IPS DF 6.9 (cell line): ENCODE measurements around the gene PRKN.

Source experiments
- DNase-seq: peaks from one replicate; pipeline ENCODE4 v3.0.0-alpha.2; 2013; ENCODE audit warnings: low read depth, low spot score
- H3K27ac ChIP-seq: one replicate; pipeline ENCODE4 v1.5.1; 2013; ENCODE audit warnings: low read length, control low read depth
- H3K27me3 ChIP-seq: 2 replicates; pipeline ENCODE4 v1.6.1; 2013; ENCODE audit warnings: mild to moderate bottlenecking, low read length; ENCODE audit not compliant: control insufficient read depth, insufficient read depth
- H3K36me3 ChIP-seq: 2 replicates; pipeline ENCODE4 v1.6.1; 2013; ENCODE audit warnings: low read length; ENCODE audit not compliant: control insufficient read depth, insufficient read depth
- H3K4me1 ChIP-seq: 2 replicates; pipeline ENCODE4 v1.6.1; 2013; ENCODE audit warnings: low read length; ENCODE audit not compliant: control insufficient read depth, insufficient read depth
- H3K4me3 ChIP-seq: 2 replicates; pipeline ENCODE4 v1.5.1; 2013; ENCODE audit warnings: mild to moderate bottlenecking, low read length
- H3K9me3 ChIP-seq: 2 replicates; pipeline ENCODE4 v1.6.1; 2013; ENCODE audit warnings: low read length, inconsistent platforms; ENCODE audit not compliant: control insufficient read depth, insufficient read depth
- WGBS: extraction: QIAGEN DNeasy Blood & Tissue Kit; methylation state at CpG from one replicate; pipeline ENCODE4 v1.1.7; 2013; ENCODE audit warnings: mixed read lengths, missing lambda C conversion rate; ENCODE audit not compliant: insufficient read length, insufficient coverage; 5-methylcytosine and 5-hydroxymethylcytosine counted together

The PRKN gene

GRCh38 chr6:161608771-161609170 is 1118.8 kb downstream of the PRKN start:
- Histone ChIP-seq H3K4me1 (no peaks in the 10 kb centered on the region), H3K36me3 (no peaks in the 10 kb centered on the region), H3K9me3 (no peaks in the 10 kb centered on the region), H3K4me3 (no peak overlapping the region), H3K27ac (no peak overlapping the region), H3K27me3 (no peaks in the 10 kb centered on the region)
- no CpG with 5 or more reads among the region's 3 CpGs for WGBS
- DNase-seq = no peak

- H3K4me3 ChIP-seq = no peak overlapping the region
- H3K27ac ChIP-seq = no peak overlapping the region
- DNase-seq = peak; percentile 2
- 100% methylated on average over 1 of the region's 6 CpGs for WGBS
- H3K9me3 ChIP-seq = no peaks in the 10 kb centered on the region
- no peaks in the 10 kb centered on the region for H3K36me3 ChIP-seq
- no peaks in the 10 kb centered on the region for H3K4me1 ChIP-seq
- no peaks in the 10 kb centered on the region for H3K27me3 ChIP-seq
Measured at GRCh38 chr6:161607696-161608297, 1119.8 kb downstream of the PRKN start.

DNA sequence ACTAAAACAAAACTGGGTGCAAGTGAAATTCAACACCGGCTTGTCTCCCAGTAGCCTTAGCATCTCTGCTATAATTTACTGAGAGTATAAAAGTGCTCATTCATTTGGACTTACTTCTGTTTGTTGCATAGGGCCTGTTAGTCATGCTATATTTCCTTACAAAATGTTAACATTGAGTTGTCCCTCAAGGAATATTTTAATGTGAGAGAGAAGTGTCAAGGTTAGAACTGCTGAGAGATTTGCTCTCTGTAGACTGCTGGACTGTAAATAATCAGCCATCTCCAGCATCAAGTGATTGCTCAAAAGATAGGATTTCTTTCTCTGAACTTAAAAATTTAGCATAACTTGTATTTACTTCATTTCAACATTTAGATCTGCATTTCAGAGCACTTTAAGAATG is 1125.2 kb downstream of the PRKN start:
- H3K9me3 ChIP-seq = no peaks in the 10 kb centered on the region
- H3K36me3 ChIP-seq = no peaks in the 10 kb centered on the region
- H3K27me3 ChIP-seq = no peaks in the 10 kb centered on the region
- no peak overlapping the region for H3K27ac ChIP-seq
- no CpG with 5 or more reads among the region's 1 CpG for WGBS
- H3K4me1 ChIP-seq = no peaks in the 10 kb centered on the region
- H3K4me3 ChIP-seq = no peak overlapping the region
- no peak for DNase-seq

DNA sequence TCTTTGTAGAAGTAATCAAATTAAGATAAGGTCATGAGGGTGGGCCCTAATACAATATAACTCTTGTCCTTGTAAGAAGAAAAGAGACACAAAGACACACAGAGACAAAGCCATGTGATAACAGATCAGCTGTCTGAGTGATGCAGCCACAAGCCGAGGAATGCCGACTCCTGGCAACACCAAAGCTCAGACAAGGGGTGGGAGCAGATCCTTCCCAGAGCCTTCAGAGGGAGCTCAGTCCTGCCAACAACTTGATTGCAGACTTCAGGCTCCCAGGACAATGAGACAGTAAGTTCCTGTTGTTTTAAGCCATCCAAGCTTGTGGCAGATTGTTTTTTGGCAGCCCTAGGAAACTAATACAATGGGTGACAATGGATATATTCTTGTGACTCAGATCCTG is 1128.7 kb downstream of the PRKN start:
- WGBS = no CpG with 5 or more reads among the region's 2 CpGs
- H3K36me3 ChIP-seq = no peaks in the 10 kb centered on the region
- no peak overlapping the region for H3K27ac ChIP-seq
- no peak for DNase-seq
- no peaks in the 10 kb centered on the region for H3K27me3 ChIP-seq
- no peak overlapping the region for H3K4me3 ChIP-seq
- H3K9me3 ChIP-seq = no peaks in the 10 kb centered on the region
- no peaks in the 10 kb centered on the region for H3K4me1 ChIP-seq

DNA sequence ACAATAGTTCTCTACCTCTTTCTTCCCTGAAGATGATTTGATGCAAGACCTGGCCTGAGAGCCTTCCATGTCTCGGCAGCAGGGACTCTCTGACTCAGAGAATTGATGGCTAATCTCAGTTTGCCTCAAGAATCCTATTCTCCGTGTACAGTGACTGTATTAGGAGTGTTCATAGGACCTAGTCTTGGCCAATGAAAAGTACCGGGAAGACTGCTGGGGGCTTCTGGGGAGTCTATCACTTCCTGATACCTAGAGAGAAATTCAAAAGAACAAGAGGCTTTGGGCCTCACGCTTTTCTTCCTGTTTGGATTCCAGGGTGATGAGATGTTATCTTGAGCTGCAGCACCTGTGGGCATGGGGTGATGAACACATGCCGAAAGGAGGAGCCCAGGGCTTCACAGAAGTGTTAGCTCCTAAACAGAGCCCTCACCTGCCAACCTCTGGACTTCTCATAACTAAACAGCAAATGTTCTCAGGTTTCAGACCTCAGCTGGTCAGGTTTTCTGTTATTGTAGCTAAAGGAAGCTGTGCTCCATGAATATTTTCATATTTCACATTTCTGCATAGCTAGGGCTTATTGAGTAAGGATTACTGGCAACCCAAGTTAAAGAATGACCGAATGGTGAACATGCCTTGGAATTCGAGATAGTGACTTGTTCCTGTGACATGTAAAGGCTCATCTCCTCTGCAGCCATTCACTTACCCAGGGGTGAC is 1130.6 kb downstream of the PRKN start:
- DNase-seq = no peak
- Histone ChIP-seq H3K27ac (no peak overlapping the region), H3K4me1 (no peaks in the 10 kb centered on the region), H3K36me3 (no peaks in the 10 kb centered on the region), H3K27me3 (no peaks in the 10 kb centered on the region), H3K9me3 (no peaks in the 10 kb centered on the region), H3K4me3 (no peak overlapping the region)
- no CpG with 5 or more reads among the region's 7 CpGs for WGBS

DNA sequence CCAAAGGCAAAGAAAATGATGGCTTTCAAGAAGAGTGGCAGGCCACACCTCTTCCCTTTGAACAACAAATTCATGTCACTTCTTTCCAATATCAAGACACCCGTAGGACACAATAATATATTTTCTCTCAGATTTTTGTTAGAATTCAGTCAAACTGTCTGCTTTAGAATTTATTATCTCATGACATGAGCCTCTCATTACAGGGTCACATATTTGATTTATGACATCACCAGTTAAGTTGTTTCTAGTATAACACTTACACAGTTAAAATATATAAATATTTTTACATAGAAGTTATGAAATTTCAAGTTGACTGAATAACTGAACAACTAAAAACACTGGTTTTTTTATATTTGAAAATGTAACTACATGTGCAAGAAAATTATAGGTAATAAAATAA is 1133.2 kb downstream of the PRKN start:
- Histone ChIP-seq H3K36me3 (no peaks in the 10 kb centered on the region), H3K4me1 (no peaks in the 10 kb centered on the region), H3K4me3 (no peak overlapping the region), H3K9me3 (no peaks in the 10 kb centered on the region), H3K27me3 (no peaks in the 10 kb centered on the region), H3K27ac (no peak overlapping the region)
- WGBS = no CpG with 5 or more reads among the region's 1 CpG
- DNase-seq = no peak

- no peak for DNase-seq
- H3K27ac ChIP-seq = no peak overlapping the region
- no peaks in the 10 kb centered on the region for H3K9me3 ChIP-seq
- no CpG with 5 or more reads among the region's 5 CpGs for WGBS
- no peaks in the 10 kb centered on the region for H3K36me3 ChIP-seq
- no peaks in the 10 kb centered on the region for H3K4me1 ChIP-seq
- H3K4me3 ChIP-seq = no peak overlapping the region
- H3K27me3 ChIP-seq = no peaks in the 10 kb centered on the region
Measured at GRCh38 chr6:161590961-161591627, 1136.5 kb downstream of the PRKN start.

- H3K27ac ChIP-seq = no peak overlapping the region
- whole genome bisulfite sequencing = no CpG with 5 or more reads among the region's 2 CpGs
- no peaks in the 10 kb centered on the region for H3K36me3 ChIP-seq
- no peak overlapping the region for H3K4me3 ChIP-seq
- H3K27me3 ChIP-seq = no peaks in the 10 kb centered on the region
- no peaks in the 10 kb centered on the region for H3K4me1 ChIP-seq
- no peak for DNase-seq
- no peaks in the 10 kb centered on the region for H3K9me3 ChIP-seq
Measured at GRCh38 chr6:161586887-161587286, 1140.7 kb downstream of the PRKN start.

DNA sequence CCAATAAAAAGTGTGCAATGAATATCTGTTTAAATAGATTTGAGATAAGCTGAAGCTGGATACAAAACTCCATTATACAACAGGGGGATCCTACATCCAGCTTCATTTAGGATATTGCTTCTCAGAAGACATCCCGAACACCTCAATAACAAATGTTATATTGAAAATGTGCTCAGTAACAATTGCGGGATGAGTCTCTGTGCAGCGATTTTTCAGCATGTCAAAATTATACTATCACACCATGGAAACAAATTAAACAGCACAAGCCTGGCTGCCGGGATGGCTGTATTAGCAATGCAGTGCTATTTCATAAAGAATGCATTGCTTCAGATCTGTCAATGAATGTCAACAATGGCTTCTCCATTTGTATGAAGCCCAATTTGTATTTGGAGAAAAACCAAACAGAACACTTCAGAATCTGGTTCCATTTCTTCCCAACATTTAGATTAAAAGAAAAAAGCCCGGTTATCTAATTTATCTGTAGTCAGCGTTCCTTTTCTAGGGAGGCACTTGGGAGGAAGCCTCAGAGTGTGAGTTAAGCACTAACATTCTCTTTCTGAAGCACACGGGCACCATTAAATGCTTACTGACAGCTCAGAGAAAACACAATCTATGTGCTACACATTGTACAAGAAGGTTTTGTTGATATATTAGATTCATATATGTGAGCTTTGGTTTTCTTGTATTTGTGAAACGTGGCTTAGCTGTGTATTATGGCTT is 1142.8 kb downstream of the PRKN start:
- H3K27me3 ChIP-seq = no peaks in the 10 kb centered on the region
- no peak overlapping the region for H3K27ac ChIP-seq
- WGBS = no CpG with 5 or more reads among the region's 8 CpGs
- H3K36me3 ChIP-seq = no peaks in the 10 kb centered on the region
- no peaks in the 10 kb centered on the region for H3K9me3 ChIP-seq
- no peak for DNase-seq
- H3K4me3 ChIP-seq = no peak overlapping the region
- no peaks in the 10 kb centered on the region for H3K4me1 ChIP-seq

- no peaks in the 10 kb centered on the region for H3K36me3 ChIP-seq
- DNase-seq = no peak
- H3K27ac ChIP-seq = no peak overlapping the region
Measured at GRCh38 chr6:161584051-161584450, 1143.5 kb downstream of the PRKN start.

More at GRCh38 chr6:161584051-161584450, 1143.5 kb downstream of the PRKN start:
- Histone ChIP-seq H3K4me1 (no peaks in the 10 kb centered on the region), H3K27me3 (no peaks in the 10 kb centered on the region), H3K9me3 (no peaks in the 10 kb centered on the region), H3K4me3 (no peak overlapping the region)
- no CpG with 5 or more reads among the region's 1 CpG for WGBS
